ENCODE measurements around the gene ZCCHC10.

ZCCHC10 gene

DNA sequence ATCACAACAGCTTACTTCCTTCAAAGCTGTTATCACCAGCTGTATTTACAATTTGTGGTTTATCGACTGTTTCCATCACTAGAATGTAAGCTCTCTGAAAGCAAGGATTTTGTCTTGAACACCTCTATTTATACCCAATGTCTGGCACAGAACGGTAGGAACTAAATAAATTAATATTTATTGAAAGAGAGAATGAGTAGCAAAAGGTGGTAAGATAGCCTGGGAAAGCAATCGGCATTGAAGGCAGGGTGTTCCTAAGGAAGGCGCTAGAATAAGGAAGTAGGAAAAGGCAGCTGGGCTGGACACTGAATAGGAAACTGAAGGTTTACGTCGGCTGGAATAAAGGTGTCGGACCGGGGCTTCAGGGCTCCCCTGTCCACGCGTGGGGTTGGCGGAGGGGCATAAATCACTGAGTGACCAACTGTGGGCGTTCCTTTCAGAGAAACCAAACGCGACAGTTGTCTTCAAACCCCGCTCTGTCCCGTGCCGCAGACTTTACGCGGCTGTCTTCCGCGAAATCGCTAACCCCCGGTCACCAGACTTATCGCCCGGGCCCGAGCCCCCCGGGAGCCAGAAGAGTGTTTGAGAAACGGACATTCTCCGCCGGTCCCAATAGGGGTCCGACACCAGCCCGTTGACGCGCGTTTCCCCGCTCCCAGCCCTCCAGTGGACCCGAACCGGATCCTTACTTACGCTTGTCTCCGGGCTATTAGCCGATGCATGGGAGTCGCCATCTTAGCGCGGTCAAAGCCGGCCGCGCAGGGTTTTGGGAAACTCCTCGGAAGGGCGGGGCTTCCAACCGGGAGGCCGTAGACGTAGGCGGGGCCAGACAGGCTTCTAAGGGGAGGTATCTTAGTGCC is at the start of gene ZCCHC10:
Gene ZCCHC10, minus strand, starts transcription at position 746 of the 860 bp plus-strand sequence. Its CDS starts 12 bp downstream, at position 734.
- in situ Hi-C loops (cut with MboI; ENCODE audit: low sequenced_read_pairs): no loop called here

DNA sequence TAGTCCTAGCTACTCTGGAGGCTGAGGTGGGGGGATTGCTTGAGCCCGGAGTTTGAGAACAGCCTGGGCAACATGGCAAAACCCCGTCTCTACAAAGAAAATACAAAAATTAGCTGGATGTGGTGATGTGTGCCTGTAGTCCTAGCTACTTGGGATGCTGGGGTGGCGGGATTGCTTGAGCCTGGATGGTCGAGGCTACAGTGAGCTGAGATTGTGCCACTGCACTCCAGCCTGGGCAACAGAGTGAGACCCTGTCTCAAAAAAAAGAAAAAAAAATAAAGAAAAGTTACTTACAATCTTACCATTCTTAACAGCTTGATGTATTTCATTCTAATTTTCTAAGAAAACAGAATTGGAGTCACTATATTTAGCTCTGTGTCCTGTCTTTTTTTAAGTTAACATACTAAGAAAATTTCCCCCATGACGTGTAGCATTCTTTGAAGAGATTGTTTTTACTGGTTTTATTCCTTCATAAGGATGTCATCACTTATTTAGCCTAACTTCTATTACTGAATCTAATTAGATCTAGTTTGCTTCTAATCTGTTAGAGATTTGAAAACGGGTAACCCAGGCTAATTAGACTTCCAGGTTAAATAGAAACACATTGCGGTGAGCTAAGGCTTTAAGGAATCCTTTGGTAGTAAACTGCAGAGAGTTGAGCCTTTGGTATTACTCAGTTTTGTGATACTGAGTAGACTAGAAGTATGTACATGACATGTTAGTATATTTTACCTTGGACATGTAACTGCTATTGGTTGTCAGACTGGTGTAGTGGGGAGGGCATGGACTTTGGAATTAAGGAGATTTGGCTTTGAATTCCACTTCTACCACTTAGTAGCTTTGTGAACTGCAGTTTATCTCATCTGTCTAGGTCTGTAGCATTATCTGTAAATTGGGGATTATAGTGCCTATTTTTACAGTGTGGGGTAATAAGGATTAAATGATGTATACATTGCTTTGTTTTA is 49.5 kb upstream of the ZCCHC10 start:
- in situ Hi-C loops (cut with MboI; ENCODE audit: low sequenced_read_pairs): no loop called here

DNA sequence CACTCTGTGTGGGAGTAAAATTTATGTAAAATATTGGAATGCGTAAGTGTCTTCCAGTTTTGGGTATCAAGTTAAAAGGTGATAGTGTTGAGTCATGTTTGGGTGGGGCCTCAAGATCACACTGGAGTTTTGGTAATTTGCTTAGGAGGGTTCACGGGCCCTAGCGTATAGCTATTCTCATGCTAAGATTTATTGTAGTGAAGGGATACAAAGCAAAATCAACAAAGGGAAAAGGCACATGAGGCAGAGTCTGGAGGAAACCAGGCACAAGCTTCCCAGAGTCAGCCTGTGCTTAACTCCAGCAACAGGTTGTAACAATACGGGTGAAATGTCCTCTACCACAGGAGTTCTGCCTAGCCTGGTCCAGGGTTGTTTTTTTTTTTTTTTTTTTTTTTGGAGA is 45.7 kb upstream of the ZCCHC10 start:
- in situ Hi-C loops (cut with MboI; ENCODE audit: low sequenced_read_pairs): no loop called here

DNA sequence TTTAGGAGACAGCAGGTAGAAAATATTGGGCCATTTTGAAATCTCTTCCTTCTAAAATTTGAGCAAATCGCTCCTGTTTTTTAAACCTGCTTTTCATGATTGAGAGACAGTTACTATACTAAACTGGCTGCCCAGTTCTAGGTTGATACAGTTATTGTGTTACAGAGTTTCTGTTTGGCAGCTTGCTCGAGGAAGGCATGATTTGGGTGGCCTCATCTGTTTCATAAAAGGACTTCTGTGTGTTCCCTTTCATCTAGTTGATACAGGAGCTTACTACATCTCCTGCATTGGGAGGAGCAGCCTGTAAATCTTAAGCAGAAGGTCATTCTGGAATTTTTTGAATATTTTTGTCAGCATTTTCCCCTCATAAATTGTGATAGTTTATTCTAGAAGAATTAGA is 39.7 kb upstream of the ZCCHC10 start:
- in situ Hi-C loops (cut with MboI; ENCODE audit: low sequenced_read_pairs): no loop called here

DNA sequence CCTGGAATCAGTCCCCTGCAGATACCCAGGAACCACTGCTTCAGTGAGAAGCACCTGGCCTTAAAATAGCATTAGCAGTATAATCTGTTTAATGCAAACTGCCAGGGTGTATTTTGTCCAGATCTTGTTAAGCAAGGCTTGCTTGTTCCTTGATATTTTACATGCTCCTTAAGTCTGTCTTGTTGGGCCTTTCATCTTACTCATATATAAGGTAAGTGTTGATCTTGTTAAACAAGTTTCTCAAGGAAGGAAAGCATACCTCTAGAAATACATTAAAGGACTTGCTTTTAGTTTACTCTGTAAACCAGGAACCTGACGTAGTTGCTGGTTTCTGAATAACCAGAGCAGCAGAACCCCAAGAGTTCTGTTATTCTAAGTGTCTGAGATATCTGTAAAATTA is 39.1 kb upstream of the ZCCHC10 start:
- in situ Hi-C loops (cut with MboI; ENCODE audit: low sequenced_read_pairs): no loop called here

DNA sequence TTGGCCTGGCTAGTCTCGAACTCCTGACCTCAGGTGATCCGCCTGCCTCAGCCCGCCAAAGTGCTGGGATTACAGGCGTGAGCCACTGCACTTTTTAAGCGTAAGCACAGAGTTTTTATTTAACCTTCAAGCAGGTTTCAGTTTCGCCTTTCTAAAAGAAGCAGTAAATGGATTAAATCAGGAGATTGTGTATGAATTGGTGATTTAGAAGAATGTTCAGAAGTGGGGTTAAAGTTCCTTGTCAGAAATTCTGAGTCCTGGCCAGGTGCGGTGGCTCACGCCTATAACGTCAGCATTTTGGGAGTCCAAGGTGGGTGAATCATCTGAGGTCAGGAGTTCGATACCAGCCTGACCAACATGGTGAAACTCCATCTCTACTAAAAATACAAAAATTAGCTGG is 37.6 kb upstream of the ZCCHC10 start:
- in situ Hi-C loops (cut with MboI; ENCODE audit: low sequenced_read_pairs): no loop called here

DNA sequence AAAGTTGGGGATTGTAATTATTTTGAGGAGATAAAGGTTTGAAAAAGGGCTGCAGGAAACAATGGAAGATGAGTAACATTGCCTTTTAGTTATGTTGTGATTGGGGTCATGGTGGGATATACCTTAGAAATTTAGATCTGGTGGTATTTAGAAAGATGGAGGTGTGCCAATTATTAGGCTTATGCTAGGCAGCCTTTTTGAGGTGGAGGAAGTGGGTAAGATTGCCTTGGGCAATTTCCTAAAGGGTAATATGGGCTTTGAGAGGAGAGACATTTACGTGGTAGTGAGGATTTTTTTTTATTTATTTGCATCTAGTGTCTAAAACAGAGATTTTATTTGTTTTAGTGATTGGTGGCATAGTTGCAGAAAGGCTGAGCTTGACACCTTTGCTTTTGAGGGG is 35.9 kb upstream of the ZCCHC10 start:
- in situ Hi-C loops (cut with MboI; ENCODE audit: low sequenced_read_pairs): no loop called here

GRCh38 chr5:133059621-133060020 is 33.3 kb upstream of the ZCCHC10 start:
- in situ Hi-C loops (cut with MboI; ENCODE audit: low sequenced_read_pairs): no loop called here

- in situ Hi-C loops (cut with MboI; ENCODE audit: low sequenced_read_pairs): no loop called here
Observed at GRCh38 chr5:133056891-133057290, 30.5 kb upstream of the ZCCHC10 start.

- in situ Hi-C loops (cut with MboI; ENCODE audit: low sequenced_read_pairs): no loop called here
Observed at GRCh38 chr5:133054697-133055471, 28.5 kb upstream of the ZCCHC10 start.

GRCh38 chr5:133053448-133053847 is 27.1 kb upstream of the ZCCHC10 start:
- in situ Hi-C loops (cut with MboI; ENCODE audit: low sequenced_read_pairs): no loop called here

GRCh38 chr5:133052317-133053175 is 26.2 kb upstream of the ZCCHC10 start:
- in situ Hi-C loops (cut with MboI; ENCODE audit: low sequenced_read_pairs): no loop called here

- in situ Hi-C loops (cut with MboI; ENCODE audit: low sequenced_read_pairs): no loop called here
Observed at GRCh38 chr5:133051542-133052316, 25.4 kb upstream of the ZCCHC10 start, which contains the start of gene HSPA4. TSS of gene HSPA4 (plus strand) at chr5:133052013. CDS start at chr5:133052251, 238 bp downstream.

GRCh38 chr5:133051061-133051541 is 24.8 kb upstream of the ZCCHC10 start:
- in situ Hi-C loops (cut with MboI; ENCODE audit: low sequenced_read_pairs): no loop called here

- in situ Hi-C loops (cut with MboI; ENCODE audit: low sequenced_read_pairs): no loop called here
Observed at GRCh38 chr5:133050521-133050920, 24.2 kb upstream of the ZCCHC10 start.

- in situ Hi-C loops (cut with MboI; ENCODE audit: low sequenced_read_pairs): no loop called here
Observed at GRCh38 chr5:133049726-133050048, 23.3 kb upstream of the ZCCHC10 start.

- in situ Hi-C loops (cut with MboI; ENCODE audit: low sequenced_read_pairs): no loop called here
Observed at GRCh38 chr5:133048993-133049725, 22.8 kb upstream of the ZCCHC10 start.

- in situ Hi-C loops (cut with MboI; ENCODE audit: low sequenced_read_pairs): no loop called here
Observed at GRCh38 chr5:133047404-133047803, 21.1 kb upstream of the ZCCHC10 start.
